ENCODE measurements around the gene SRM.

The SRM gene

DNA sequence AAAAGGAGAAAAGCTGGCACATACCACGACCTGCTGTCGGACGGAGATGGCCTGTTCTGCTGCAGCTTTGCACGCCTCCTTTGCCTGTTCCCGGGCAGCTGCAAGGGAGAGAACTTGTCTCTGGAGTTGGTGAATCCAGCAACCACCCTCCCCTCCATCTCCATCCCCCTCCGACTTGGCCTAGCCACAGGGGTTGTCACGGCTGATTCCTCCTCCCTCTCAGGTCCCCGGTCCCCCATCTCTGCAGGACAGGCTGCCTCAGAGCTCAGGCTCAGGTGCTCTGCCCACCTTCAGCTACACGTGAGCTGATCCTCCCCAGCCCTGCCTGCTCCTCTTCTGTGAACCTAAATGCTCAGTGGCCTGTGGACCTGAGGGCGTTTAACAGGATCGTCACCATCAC, 11.1 kb upstream of the SRM start:
- no peak overlapping the region for H3K27ac ChIP-seq
- TF ChIP-seq, protein P1, sequence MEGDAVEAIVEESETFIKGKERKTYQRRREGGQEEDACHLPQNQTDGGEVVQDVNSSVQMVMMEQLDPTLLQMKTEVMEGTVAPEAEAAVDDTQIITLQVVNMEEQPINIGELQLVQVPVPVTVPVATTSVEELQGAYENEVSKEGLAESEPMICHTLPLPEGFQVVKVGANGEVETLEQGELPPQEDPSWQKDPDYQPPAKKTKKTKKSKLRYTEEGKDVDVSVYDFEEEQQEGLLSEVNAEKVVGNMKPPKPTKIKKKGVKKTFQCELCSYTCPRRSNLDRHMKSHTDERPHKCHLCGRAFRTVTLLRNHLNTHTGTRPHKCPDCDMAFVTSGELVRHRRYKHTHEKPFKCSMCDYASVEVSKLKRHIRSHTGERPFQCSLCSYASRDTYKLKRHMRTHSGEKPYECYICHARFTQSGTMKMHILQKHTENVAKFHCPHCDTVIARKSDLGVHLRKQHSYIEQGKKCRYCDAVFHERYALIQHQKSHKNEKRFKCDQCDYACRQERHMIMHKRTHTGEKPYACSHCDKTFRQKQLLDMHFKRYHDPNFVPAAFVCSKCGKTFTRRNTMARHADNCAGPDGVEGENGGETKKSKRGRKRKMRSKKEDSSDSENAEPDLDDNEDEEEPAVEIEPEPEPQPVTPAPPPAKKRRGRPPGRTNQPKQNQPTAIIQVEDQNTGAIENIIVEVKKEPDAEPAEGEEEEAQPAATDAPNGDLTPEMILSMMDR (IDR thresholded peaks at IDR 0.05): no peak
- no peak for TF ChIP-seq ZFX (IDR thresholded peaks at IDR 0.05; ENCODE audit: borderline replicate concordance)

DNA sequence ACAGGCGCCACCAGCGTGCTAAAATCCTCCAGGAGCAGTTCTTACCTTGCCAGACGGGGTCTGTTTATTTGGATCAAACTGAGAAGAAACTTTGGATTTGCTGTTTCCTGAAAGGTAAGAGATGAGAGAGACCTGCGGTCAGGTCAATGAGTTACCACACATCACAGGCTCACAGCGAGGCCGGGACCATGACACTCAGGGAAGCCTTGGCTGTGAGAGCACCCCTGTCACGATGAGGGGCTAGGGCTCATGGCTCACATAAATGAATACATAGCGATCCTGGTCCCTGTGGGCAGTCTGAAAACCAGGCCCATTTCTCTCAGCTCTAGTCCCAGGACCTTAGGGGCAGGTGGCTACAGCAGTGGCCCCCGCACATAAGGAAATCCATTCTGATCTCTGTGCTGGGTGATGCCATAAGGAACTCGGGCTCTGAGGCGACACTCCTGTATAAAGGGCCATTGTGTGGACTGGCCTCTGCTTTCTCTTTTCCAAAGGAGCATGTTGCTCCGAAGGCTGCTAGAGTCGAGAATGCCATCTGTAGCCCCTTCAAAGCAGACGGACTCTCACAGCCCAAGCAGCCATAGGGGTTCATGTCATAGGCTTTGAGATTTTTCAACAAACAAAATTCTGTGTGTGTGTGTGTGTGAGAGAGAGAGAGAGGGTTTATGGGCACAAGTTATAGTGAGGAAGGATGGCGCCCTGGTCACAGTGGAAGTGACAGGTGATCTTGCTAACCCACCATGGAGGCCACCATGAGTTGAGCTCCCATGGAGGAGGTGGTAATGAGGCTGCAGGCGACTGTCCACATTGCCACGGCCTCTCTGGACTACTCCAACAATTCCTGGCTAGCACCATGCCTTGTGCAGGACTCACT, 9.0 kb upstream of the SRM start:
- no peak overlapping the region for H3K27ac ChIP-seq
- TF ChIP-seq, protein P1 (IDR thresholded peaks at IDR 0.05): no peak
- TF ChIP-seq ZFX (IDR thresholded peaks at IDR 0.05; ENCODE audit: borderline replicate concordance): no peak

DNA sequence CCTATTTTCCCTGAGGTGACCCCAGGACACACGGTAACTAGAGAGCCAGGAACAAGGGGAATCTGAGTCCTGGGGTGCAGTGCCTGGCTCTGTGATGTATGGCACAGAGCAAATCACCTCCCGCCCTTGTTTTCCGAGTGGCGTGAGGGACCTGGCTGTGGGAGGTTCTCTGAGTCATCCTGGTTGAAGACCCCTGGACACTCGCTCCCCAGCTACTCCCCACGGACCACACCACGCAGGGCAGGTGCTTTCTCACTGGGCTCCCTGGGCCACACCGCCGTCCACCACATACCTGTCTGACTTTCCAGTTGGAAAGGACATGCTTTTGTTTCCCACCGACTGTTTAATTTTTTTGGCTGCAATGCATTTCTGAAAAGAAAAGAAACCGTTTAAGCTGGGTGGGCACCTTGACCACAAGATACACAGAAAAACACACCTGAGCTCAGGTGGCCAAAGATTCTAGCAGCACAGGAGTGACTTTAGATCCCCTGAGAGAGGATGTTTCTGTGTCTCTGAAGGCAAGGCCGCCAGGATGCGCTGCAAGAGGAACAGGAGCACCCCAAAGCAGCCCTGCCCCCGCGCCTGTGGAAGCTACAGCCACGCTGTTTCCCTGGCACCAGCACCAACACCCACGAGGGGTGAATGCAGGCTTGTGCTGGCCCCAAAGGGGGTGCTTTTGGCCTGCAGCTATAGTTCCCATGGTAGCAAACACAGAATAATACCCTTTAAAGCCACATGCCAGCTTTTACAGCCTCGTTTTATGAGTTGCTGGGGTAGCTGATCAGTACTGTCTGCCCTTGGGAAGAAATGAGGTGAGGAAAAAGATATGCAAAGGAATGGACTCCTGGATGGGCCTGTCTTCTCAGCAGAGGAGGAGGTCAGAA, 8.1 kb upstream of the SRM start:
- H3K27ac ChIP-seq: no peak overlapping the region
- TF ChIP-seq ZFX (IDR thresholded peaks at IDR 0.05; ENCODE audit: borderline replicate concordance): no peak
- TF ChIP-seq, protein P1 (IDR thresholded peaks at IDR 0.05): no peak

DNA sequence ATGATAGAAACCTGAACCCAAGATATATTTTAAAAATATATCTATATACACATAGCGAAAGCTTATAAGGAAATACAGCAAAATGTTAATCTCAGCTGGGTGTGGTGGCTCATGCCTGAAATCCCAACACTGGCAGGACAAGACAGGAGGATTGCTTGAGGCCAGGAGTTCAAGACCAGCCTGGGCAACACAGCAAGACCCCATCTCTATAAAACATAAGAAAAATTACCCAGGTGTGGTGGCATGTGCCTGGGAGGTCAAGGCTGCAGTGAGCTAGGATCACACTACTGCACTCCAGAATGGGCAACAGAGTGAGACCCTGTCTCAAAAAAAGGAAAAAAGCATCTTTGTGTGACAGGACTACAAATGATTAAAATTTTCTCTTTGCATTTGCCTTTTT, 6.0 kb upstream of the SRM start:
- H3K27ac ChIP-seq: no peak overlapping the region
- no peak for TF ChIP-seq ZFX (IDR thresholded peaks at IDR 0.05; ENCODE audit: borderline replicate concordance)
- TF ChIP-seq, protein P1 (IDR thresholded peaks at IDR 0.05): no peak

DNA sequence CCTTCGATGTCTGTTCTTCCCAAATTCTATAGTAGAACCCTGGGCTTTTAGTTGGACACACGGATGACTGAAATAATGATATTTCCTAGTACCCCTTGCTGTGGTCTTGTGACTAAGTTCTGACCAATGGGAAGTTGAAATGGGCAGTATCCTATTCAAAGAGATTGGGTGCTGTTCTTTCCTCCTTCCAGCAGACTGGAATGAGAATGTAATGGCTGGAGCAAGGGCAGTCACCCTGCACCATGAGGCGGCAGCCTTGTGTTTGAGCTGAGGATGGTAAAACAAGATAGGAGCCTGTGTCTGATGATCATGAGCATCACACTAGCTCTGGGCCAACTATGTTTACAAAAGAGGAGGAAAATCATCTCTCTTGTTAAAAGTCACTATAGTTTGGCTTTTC, 5.1 kb upstream of the SRM start:
- TF ChIP-seq, protein P1 (IDR thresholded peaks at IDR 0.05): no peak
- no peak for TF ChIP-seq ZFX (IDR thresholded peaks at IDR 0.05; ENCODE audit: borderline replicate concordance)
- no peak overlapping the region for H3K27ac ChIP-seq

DNA sequence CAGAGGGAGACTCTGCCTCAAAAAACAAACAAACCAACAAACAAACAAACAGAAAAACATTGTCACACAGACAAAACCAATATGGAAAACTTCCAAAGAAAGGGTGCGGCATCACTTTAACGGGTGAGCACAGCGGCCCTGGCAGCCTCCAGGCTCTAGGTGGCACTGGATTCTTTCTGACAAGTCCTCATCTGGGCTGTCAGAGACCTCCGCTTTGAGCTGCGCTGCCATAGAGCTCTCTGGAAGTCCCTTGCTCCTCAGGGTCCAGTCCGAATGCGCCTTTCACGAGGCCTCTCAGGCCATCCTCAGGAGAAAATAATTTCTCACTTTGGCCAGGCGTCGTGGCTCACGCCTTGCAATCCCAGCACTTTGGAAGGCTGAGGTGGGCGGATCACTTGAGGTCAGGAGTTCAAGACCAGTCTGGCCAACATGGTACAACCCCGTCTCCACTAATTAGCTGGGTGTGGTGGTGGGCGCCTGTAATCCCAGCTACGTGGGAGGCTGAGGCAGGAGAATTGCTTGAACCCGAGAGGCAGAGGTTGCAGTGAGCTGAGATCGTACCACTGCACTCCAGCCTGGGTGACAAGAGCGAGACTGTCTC, 4.2 kb upstream of the SRM start:
- TF ChIP-seq, protein P1 (IDR thresholded peaks at IDR 0.05): peak; percentile 56
- peak overlapping the region; percentile 37; the same call in 1 of the 2 replicates for H3K27ac ChIP-seq
